ENCODE data around the gene PARD3. TPM values are rescaled to one million over a fixed set of nuclear protein-coding genes. Genes with fewer than 3 reads are reported as not detected.

The PARD3 gene
- total RNA-seq, 2 donors from 2014 or later: 59.6 to 74.6 TPM

GRCh38 chr10:34504534-34504933 lies 310.6 kb downstream of the PARD3 start:
- Histone ChIP-seq H3K9me3 (ENCODE audit: control insufficient read depth, low read length) (peaks cover 5% of the 10 kb centered on the region), H3K27ac (ENCODE audit: low read depth, low read length) (no peak overlapping the region), H3K36me3 (ENCODE audit: control insufficient read depth, insufficient read depth, low read length) (peaks cover 21% of the 10 kb centered on the region), H3K4me3 (ENCODE audit: low read length) (no peak overlapping the region), H3K9ac (ENCODE audit: extremely low read depth, low read length, poor library complexity, severe bottlenecking) (no peak overlapping the region), H3K4me1 (ENCODE audit: control insufficient read depth, insufficient read depth, low read length) (peaks cover 10% of the 10 kb centered on the region), H3K27me3 (ENCODE audit: control insufficient read depth, insufficient read depth, low read length, poor library complexity, severe bottlenecking) (no peaks in the 10 kb centered on the region)
- TF ChIP-seq, protein P1, sequence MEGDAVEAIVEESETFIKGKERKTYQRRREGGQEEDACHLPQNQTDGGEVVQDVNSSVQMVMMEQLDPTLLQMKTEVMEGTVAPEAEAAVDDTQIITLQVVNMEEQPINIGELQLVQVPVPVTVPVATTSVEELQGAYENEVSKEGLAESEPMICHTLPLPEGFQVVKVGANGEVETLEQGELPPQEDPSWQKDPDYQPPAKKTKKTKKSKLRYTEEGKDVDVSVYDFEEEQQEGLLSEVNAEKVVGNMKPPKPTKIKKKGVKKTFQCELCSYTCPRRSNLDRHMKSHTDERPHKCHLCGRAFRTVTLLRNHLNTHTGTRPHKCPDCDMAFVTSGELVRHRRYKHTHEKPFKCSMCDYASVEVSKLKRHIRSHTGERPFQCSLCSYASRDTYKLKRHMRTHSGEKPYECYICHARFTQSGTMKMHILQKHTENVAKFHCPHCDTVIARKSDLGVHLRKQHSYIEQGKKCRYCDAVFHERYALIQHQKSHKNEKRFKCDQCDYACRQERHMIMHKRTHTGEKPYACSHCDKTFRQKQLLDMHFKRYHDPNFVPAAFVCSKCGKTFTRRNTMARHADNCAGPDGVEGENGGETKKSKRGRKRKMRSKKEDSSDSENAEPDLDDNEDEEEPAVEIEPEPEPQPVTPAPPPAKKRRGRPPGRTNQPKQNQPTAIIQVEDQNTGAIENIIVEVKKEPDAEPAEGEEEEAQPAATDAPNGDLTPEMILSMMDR (conservative IDR thresholded peaks at IDR 0.05): no peak
- Mint-ChIP-seq H3K4me1 (peaks cover 55% of the 10 kb centered on the region), H3K27ac (peak overlapping the region; percentile 85), H3K36me3 (ENCODE audit: low read depth) (peaks cover 16% of the 10 kb centered on the region), H3K27me3 (ENCODE audit: insufficient read depth) (no peaks in the 10 kb centered on the region), H3K9me3 (no peaks in the 10 kb centered on the region), H3K4me3 (no peak overlapping the region)
- DNase-seq: peak; percentile 72
- WGBS, 2 experiments (ENCODE audit: insufficient coverage in 1 of 2, insufficient read length in 1 of 2): 35 to 48% methylated on average over 3 of the region's 3 CpGs

DNA sequence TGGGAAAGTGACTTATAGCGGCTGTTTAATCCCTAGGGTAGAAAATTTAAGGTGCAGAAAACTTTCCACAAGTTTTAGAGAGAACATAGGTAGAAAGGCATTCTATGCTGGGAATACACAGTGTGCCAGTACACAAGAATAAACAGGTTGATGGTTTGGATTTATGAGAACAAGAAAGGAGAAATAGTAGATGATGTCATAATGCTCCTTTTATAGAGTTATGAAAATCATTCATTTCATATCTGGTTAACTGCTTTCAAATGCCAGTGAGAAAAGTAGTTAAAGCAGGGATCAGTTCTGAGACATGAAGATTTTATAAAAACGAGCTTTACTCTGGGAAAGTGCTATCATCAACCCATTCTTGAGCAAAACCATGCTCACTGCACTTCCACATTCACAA lies 311.4 kb downstream of the PARD3 start:
- no peak for DNase-seq
- Histone ChIP-seq H3K9me3 (ENCODE audit: control insufficient read depth, low read length) (peaks cover 5% of the 10 kb centered on the region), H3K36me3 (ENCODE audit: control insufficient read depth, insufficient read depth, low read length) (peaks cover 16% of the 10 kb centered on the region), H3K4me1 (ENCODE audit: control insufficient read depth, insufficient read depth, low read length) (peaks cover 10% of the 10 kb centered on the region), H3K9ac (ENCODE audit: extremely low read depth, low read length, poor library complexity, severe bottlenecking) (no peak overlapping the region), H3K27me3 (ENCODE audit: control insufficient read depth, insufficient read depth, low read length, poor library complexity, severe bottlenecking) (no peaks in the 10 kb centered on the region), H3K27ac (ENCODE audit: low read depth, low read length) (no peak overlapping the region), H3K4me3 (ENCODE audit: low read length) (no peak overlapping the region)
- no peaks in the 10 kb centered on the region for H3K27me3 Mint-ChIP-seq (ENCODE audit: insufficient read depth)
- WGBS, 2 experiments (ENCODE audit: insufficient coverage in 1 of 2, insufficient read length in 1 of 2): 76 to 82% methylated on average over 2 of the region's 2 CpGs
- no peak overlapping the region for H3K4me3 Mint-ChIP-seq
- peaks cover 53% of the 10 kb centered on the region for H3K4me1 Mint-ChIP-seq
- peak overlapping the region; percentile 83 for H3K27ac Mint-ChIP-seq
- peaks cover 16% of the 10 kb centered on the region for H3K36me3 Mint-ChIP-seq (ENCODE audit: low read depth)
- H3K9me3 Mint-ChIP-seq: no peaks in the 10 kb centered on the region
- TF ChIP-seq, protein P1 (conservative IDR thresholded peaks at IDR 0.05): no peak

- no peak overlapping the region for H3K4me3 ChIP-seq (ENCODE audit: low read length)
- Mint-ChIP-seq H3K27ac (no peak overlapping the region), H3K27me3 (ENCODE audit: insufficient read depth) (no peaks in the 10 kb centered on the region), H3K4me3 (no peak overlapping the region), H3K36me3 (ENCODE audit: low read depth) (peaks cover 16% of the 10 kb centered on the region), H3K9me3 (no peaks in the 10 kb centered on the region), H3K4me1 (peaks cover 19% of the 10 kb centered on the region)
- peaks cover 3% of the 10 kb centered on the region for H3K4me1 ChIP-seq (ENCODE audit: control insufficient read depth, insufficient read depth, low read length)
- no peak overlapping the region for H3K9ac ChIP-seq (ENCODE audit: extremely low read depth, low read length, poor library complexity, severe bottlenecking)
- H3K9me3 ChIP-seq (ENCODE audit: control insufficient read depth, low read length): peaks cover 5% of the 10 kb centered on the region
- no peaks in the 10 kb centered on the region for H3K27me3 ChIP-seq (ENCODE audit: control insufficient read depth, insufficient read depth, low read length, poor library complexity, severe bottlenecking)
- TF ChIP-seq, protein P1 (conservative IDR thresholded peaks at IDR 0.05): no peak
- no peak overlapping the region for H3K27ac ChIP-seq (ENCODE audit: low read depth, low read length)
- peaks cover 22% of the 10 kb centered on the region for H3K36me3 ChIP-seq (ENCODE audit: control insufficient read depth, insufficient read depth, low read length)
- DNase-seq: no peak
- 96 to 100% methylated on average over 2 of the region's 3 CpGs for WGBS, 2 experiments (ENCODE audit: insufficient coverage in 1 of 2, insufficient read length in 1 of 2)
Observed at GRCh38 chr10:34499612-34500279, 315.4 kb downstream of the PARD3 start.

All from endodermal cell (in vitro differentiated cells).